NCI-H146 treated with DMSO at 0.1 percent for 48 hours (cell line): Measurements from ENCODE around the gene GLRA3.
"Not testable (repeated sequence)": the region's sequence is repeated elsewhere in the genome, so short reads cannot be mapped to it uniquely, and the experiment has no call there.

Experiments
- DNase-seq: peaks from one replicate; lab custom pipeline; 2025; ENCODE audit not compliant: unreplicated experiment; lab: John Stamatoyannopoulos, UW

Gene GLRA3

GRCh38 chr4:174716986-174717770 is 111.9 kb downstream of the GLRA3 start:
- no peak for DNase-seq

- DNase-seq = no peak
These were observed 114.4 kb downstream of the GLRA3 start for GRCh38 chr4:174714393-174715211.

GRCh38 chr4:174713821-174714220 is 115.2 kb downstream of the GLRA3 start:
- no peak for DNase-seq

GRCh38 chr4:174713181-174713580 is 115.9 kb downstream of the GLRA3 start:
- no peak for DNase-seq

- DNase-seq = no peak
These were observed 119.5 kb downstream of the GLRA3 start for GRCh38 chr4:174709526-174709925.

- no peak for DNase-seq
These were observed 120.7 kb downstream of the GLRA3 start for GRCh38 chr4:174708381-174708780.

- no peak for DNase-seq
These were observed 121.1 kb downstream of the GLRA3 start for GRCh38 chr4:174707902-174708301.

GRCh38 chr4:174707051-174707676 is 121.9 kb downstream of the GLRA3 start:
- no peak for DNase-seq

- no peak for DNase-seq
These were observed 126.0 kb downstream of the GLRA3 start for GRCh38 chr4:174702979-174703478.

- DNase-seq = no peak
These were observed 129.4 kb downstream of the GLRA3 start for GRCh38 chr4:174699654-174700053.

- DNase-seq = no peak
These were observed 131.2 kb downstream of the GLRA3 start for GRCh38 chr4:174697896-174698295.

- no peak for DNase-seq
These were observed 131.8 kb downstream of the GLRA3 start for GRCh38 chr4:174697202-174697601.

GRCh38 chr4:174696657-174697056 is 132.4 kb downstream of the GLRA3 start:
- DNase-seq = no peak

- not testable (repeated sequence) for DNase-seq
These were observed 137.2 kb downstream of the GLRA3 start for GRCh38 chr4:174691876-174692275.

GRCh38 chr4:174690665-174691064 is 138.4 kb downstream of the GLRA3 start:
- no peak for DNase-seq

GRCh38 chr4:174689618-174690017 is 139.4 kb downstream of the GLRA3 start:
- no peak for DNase-seq

GRCh38 chr4:174686826-174687225 is 142.2 kb downstream of the GLRA3 start:
- no peak for DNase-seq

- no peak for DNase-seq
These were observed 147.2 kb downstream of the GLRA3 start for GRCh38 chr4:174681723-174682300.

GRCh38 chr4:174674305-174674840 is 154.7 kb downstream of the GLRA3 start:
- DNase-seq = no peak

- no peak for DNase-seq
These were observed 155.2 kb downstream of the GLRA3 start for GRCh38 chr4:174673865-174674264.

GRCh38 chr4:174672276-174672675 is 156.8 kb downstream of the GLRA3 start:
- DNase-seq = no peak
